ENCODE results near the gene KLHL21. TPM values are rescaled to one million over a fixed set of nuclear protein-coding genes. Genes with fewer than 3 reads are reported as not detected.

The KLHL21 gene
- total RNA-seq, 2 experiments from 2014 or later: 31.2 TPM

GRCh38 chr1:6631058-6631457 is 28.4 kb upstream of the KLHL21 start:
- H3K36me3 Mint-ChIP-seq: peaks cover 13% of the 10 kb centered on the region
- no peak for DNase-seq

GRCh38 chr1:6630027-6630426 is 27.4 kb upstream of the KLHL21 start:
- Mint-ChIP-seq H3K4me3 (no peak overlapping the region), H3K27ac (no peak overlapping the region), H3K36me3 (peaks cover 13% of the 10 kb centered on the region), H3K4me1 (peaks cover 20% of the 10 kb centered on the region), H3K27me3 (no peaks in the 10 kb centered on the region), H3K9me3 (no peaks in the 10 kb centered on the region)
- no peak for DNase-seq

More at GRCh38 chr1:6631058-6631457, 28.4 kb upstream of the KLHL21 start:
- Mint-ChIP-seq H3K4me3 (no peak overlapping the region), H3K27ac (no peak overlapping the region), H3K9me3 (no peaks in the 10 kb centered on the region), H3K27me3 (no peaks in the 10 kb centered on the region), H3K4me1 (peaks cover 17% of the 10 kb centered on the region)

- Mint-ChIP-seq H3K4me1 (peaks cover 23% of the 10 kb centered on the region), H3K27me3 (no peaks in the 10 kb centered on the region), H3K4me3 (no peak overlapping the region), H3K36me3 (peaks cover 17% of the 10 kb centered on the region), H3K9me3 (no peaks in the 10 kb centered on the region), H3K27ac (no peak overlapping the region)
- no peak for DNase-seq
Observed at GRCh38 chr1:6628971-6629479, 26.4 kb upstream of the KLHL21 start.

GRCh38 chr1:6627841-6628545 is 25.3 kb upstream of the KLHL21 start:
- Mint-ChIP-seq H3K27me3 (no peaks in the 10 kb centered on the region), H3K9me3 (no peaks in the 10 kb centered on the region), H3K36me3 (peaks cover 17% of the 10 kb centered on the region), H3K4me3 (no peak overlapping the region), H3K4me1 (peaks cover 23% of the 10 kb centered on the region), H3K27ac (no peak overlapping the region)
- DNase-seq: no peak

GRCh38 chr1:6627031-6627430 is 24.4 kb upstream of the KLHL21 start:
- H3K27me3 Mint-ChIP-seq: no peaks in the 10 kb centered on the region

GRCh38 chr1:6625584-6626149 is 23.0 kb upstream of the KLHL21 start:
- H3K27me3 Mint-ChIP-seq: no peaks in the 10 kb centered on the region
- peak overlapping the region; percentile 89 for H3K4me3 Mint-ChIP-seq
- H3K9me3 Mint-ChIP-seq: no peaks in the 10 kb centered on the region
- DNase-seq: no peak
- H3K36me3 Mint-ChIP-seq: peaks cover 17% of the 10 kb centered on the region
- H3K27ac Mint-ChIP-seq: peak overlapping the region; percentile 72
- H3K4me1 Mint-ChIP-seq: peaks cover 23% of the 10 kb centered on the region

More at GRCh38 chr1:6627031-6627430, 24.4 kb upstream of the KLHL21 start:
- H3K36me3 Mint-ChIP-seq: peaks cover 17% of the 10 kb centered on the region
- H3K9me3 Mint-ChIP-seq: no peaks in the 10 kb centered on the region
- peak overlapping the region; percentile 16 for H3K27ac Mint-ChIP-seq
- peaks cover 23% of the 10 kb centered on the region for H3K4me1 Mint-ChIP-seq
- no peak for DNase-seq
- peak overlapping the region; percentile 89 for H3K4me3 Mint-ChIP-seq

GRCh38 chr1:6624710-6625583 is 22.3 kb upstream of the KLHL21 start, which contains the start of gene THAP3:
TSS of gene THAP3 (plus strand) at chr1:6624868. CDS start at chr1:6625219, 351 bp downstream.
- DNase-seq: peak; percentile 89
- H3K36me3 Mint-ChIP-seq: peaks cover 21% of the 10 kb centered on the region
- peak within 1 kb of the TSS; percentile 72 for H3K27ac Mint-ChIP-seq
- no peaks in the 10 kb centered on the region for H3K9me3 Mint-ChIP-seq
- peaks cover 23% of the 10 kb centered on the region for H3K4me1 Mint-ChIP-seq
- H3K27me3 Mint-ChIP-seq: no peaks in the 10 kb centered on the region
- peak within 1 kb of the TSS; percentile 89 for H3K4me3 Mint-ChIP-seq

GRCh38 chr1:6623269-6623965 is 20.7 kb upstream of the KLHL21 start:
- H3K36me3 Mint-ChIP-seq: peaks cover 21% of the 10 kb centered on the region
- no peak overlapping the region for H3K27ac Mint-ChIP-seq
- no peak for DNase-seq

GRCh38 chr1:6622396-6623152 is 19.9 kb upstream of the KLHL21 start:
- Mint-ChIP-seq H3K36me3 (peaks cover 18% of the 10 kb centered on the region), H3K27ac (no peak overlapping the region), H3K9me3 (no peaks in the 10 kb centered on the region), H3K4me3 (no peak overlapping the region), H3K27me3 (no peaks in the 10 kb centered on the region), H3K4me1 (peaks cover 20% of the 10 kb centered on the region)
- DNase-seq: no peak

More at GRCh38 chr1:6623269-6623965, 20.7 kb upstream of the KLHL21 start:
- H3K4me3 Mint-ChIP-seq: no peak overlapping the region
- no peaks in the 10 kb centered on the region for H3K27me3 Mint-ChIP-seq
- H3K4me1 Mint-ChIP-seq: peaks cover 23% of the 10 kb centered on the region
- H3K9me3 Mint-ChIP-seq: no peaks in the 10 kb centered on the region

- H3K27ac Mint-ChIP-seq: no peak overlapping the region
Observed at GRCh38 chr1:6621429-6622391, 19.0 kb upstream of the KLHL21 start.

GRCh38 chr1:6619045-6619444 is 16.4 kb upstream of the KLHL21 start:
- Mint-ChIP-seq H3K4me3 (no peak overlapping the region), H3K9me3 (no peaks in the 10 kb centered on the region), H3K36me3 (peaks cover 17% of the 10 kb centered on the region), H3K27me3 (no peaks in the 10 kb centered on the region), H3K4me1 (peaks cover 8% of the 10 kb centered on the region), H3K27ac (no peak overlapping the region)
- DNase-seq: no peak

More at GRCh38 chr1:6621429-6622391, 19.0 kb upstream of the KLHL21 start:
- peaks cover 14% of the 10 kb centered on the region for H3K4me1 Mint-ChIP-seq
- no peaks in the 10 kb centered on the region for H3K9me3 Mint-ChIP-seq
- no peak overlapping the region for H3K4me3 Mint-ChIP-seq
- H3K27me3 Mint-ChIP-seq: no peaks in the 10 kb centered on the region
- peaks cover 19% of the 10 kb centered on the region for H3K36me3 Mint-ChIP-seq
- no peak for DNase-seq

- Mint-ChIP-seq H3K27me3 (no peaks in the 10 kb centered on the region), H3K27ac (no peak overlapping the region), H3K36me3 (peaks cover 13% of the 10 kb centered on the region), H3K4me1 (peaks cover 17% of the 10 kb centered on the region), H3K9me3 (no peaks in the 10 kb centered on the region), H3K4me3 (peak overlapping the region; percentile 77)
- DNase-seq: no peak
Observed at GRCh38 chr1:6614929-6615785, 12.5 kb upstream of the KLHL21 start.
